ENCODE results near the gene TMEM178A.

GRCh38 chr2:39684464-39684863, 18.7 kb downstream of the TMEM178A start:
- no peak for TF ChIP-seq PHF8 (conservative IDR thresholded peaks at IDR 0.05; ENCODE audit: low read depth, low read length)
- no peak for TF ChIP-seq SP2 (IDR thresholded peaks at IDR 0.05; ENCODE audit: low read length)
- TF ChIP-seq SIN3A (conservative IDR thresholded peaks at IDR 0.05 in 1 of 2, IDR thresholded peaks at IDR 0.05 in 1 of 2; ENCODE audit: low read depth in 1 of 2, low read length in 2 of 2): no peak
- TF ChIP-seq SP4 (IDR thresholded peaks at IDR 0.05; ENCODE audit: low read length): no peak
- TF ChIP-seq EZH2 (IDR thresholded peaks at IDR 0.05; ENCODE audit: low read depth, low read length, severe bottlenecking): no peak
- no peak for TF ChIP-seq CTCF (IDR thresholded peaks at IDR 0.05; ENCODE audit: control extremely low read depth in 1 of 3, insufficient read depth in 1 of 3, low read depth in 1 of 3, low read length in 3 of 3)
- no peak for TF ChIP-seq RAD21 (IDR thresholded peaks at IDR 0.05 in 1 of 2, conservative IDR thresholded peaks at IDR 0.05 in 1 of 2; ENCODE audit: low read depth in 2 of 2, low read length in 2 of 2)
- TF ChIP-seq TAF1 (IDR thresholded peaks at IDR 0.05; ENCODE audit: low read depth, low read length): no peak

All from H1 (cell line).